Chondrocyte (in vitro differentiated cells): ENCODE results near the gene CCDC74A. TPM values are rescaled to one million over a fixed set of nuclear protein-coding genes. Genes with fewer than 3 reads are reported as not detected.
A peak's percentile ranks its signal among the peaks of the same experiment; 100 is the strongest.
"Not testable (repeated sequence)": the region's sequence is repeated elsewhere in the genome, so short reads cannot be mapped to it uniquely, and the experiment has no call there.

Experiments
- DNase-seq: peaks from one replicate; pipeline ENCODE4 v3.0.0; 2021; ENCODE audit warnings: mixed read lengths, low spot score
- H3K27ac Mint-ChIP-seq: one replicate; pipeline ENCODE4 v1.8.0; 2021; ENCODE audit warnings: mild to moderate bottlenecking, moderate library complexity, mixed read lengths; ENCODE audit not compliant: unreplicated experiment
- H3K27me3 Mint-ChIP-seq: 2 replicates; pipeline ENCODE4 v1.8.0; 2021; ENCODE audit warnings: low read depth, mixed read lengths
- H3K36me3 Mint-ChIP-seq: 2 replicates; pipeline ENCODE4 v1.8.0; 2021; ENCODE audit warnings: low read depth, mixed read lengths
- H3K4me1 Mint-ChIP-seq: 2 replicates; pipeline ENCODE4 v1.8.0; 2021; ENCODE audit warnings: low read depth, mild to moderate bottlenecking, mixed read lengths
- H3K4me3 Mint-ChIP-seq: one replicate; pipeline ENCODE4 v1.8.0; 2021; ENCODE audit warnings: mild to moderate bottlenecking, moderate library complexity, mixed read lengths; ENCODE audit not compliant: unreplicated experiment
- H3K9me3 Mint-ChIP-seq: 2 replicates; pipeline ENCODE4 v1.8.0; 2021; ENCODE audit warnings: low read depth, mixed read lengths
- CTCF ChIP-seq: fragments of 200-600 bp; sonication (generic); IDR thresholded peaks from 2 replicates; pipeline ENCODE4 v1.5.0; 2021; ENCODE audit warnings: antibody characterized with exemption, mild to moderate bottlenecking, moderate library complexity
- total RNA-seq: library from RNA; stranded (reverse); gene quantifications from 3 replicates; pipeline ENCODE4 v1.2.1, GENCODE V29; 2021

The CCDC74A gene
- total RNA-seq, 1 donor from 2014 or later: 2.4 TPM

- Mint-ChIP-seq H3K4me3 (no peak overlapping the region), H3K9me3 (no peaks in the 10 kb centered on the region), H3K27me3 (peaks cover 19% of the 10 kb centered on the region)
Measured at GRCh38 chr2:131542438-131543384, 15.0 kb downstream of the CCDC74A start.

GRCh38 chr2:131543385-131543891 is 15.8 kb downstream of the CCDC74A start:
- TF ChIP-seq CTCF: no peak
- H3K9me3 Mint-ChIP-seq: no peaks in the 10 kb centered on the region
- H3K27ac Mint-ChIP-seq: no peak overlapping the region
- H3K27me3 Mint-ChIP-seq: peaks cover 24% of the 10 kb centered on the region
- DNase-seq: no peak
- no peaks in the 10 kb centered on the region for H3K4me1 Mint-ChIP-seq
- H3K4me3 Mint-ChIP-seq: no peak overlapping the region
- no peaks in the 10 kb centered on the region for H3K36me3 Mint-ChIP-seq

More at GRCh38 chr2:131542438-131543384, 15.0 kb downstream of the CCDC74A start:
- H3K27ac Mint-ChIP-seq: no peak overlapping the region
- DNase-seq: no peak
- H3K36me3 Mint-ChIP-seq: no peaks in the 10 kb centered on the region
- no peaks in the 10 kb centered on the region for H3K4me1 Mint-ChIP-seq
- no peak for TF ChIP-seq CTCF

- H3K27me3 Mint-ChIP-seq: peaks cover 27% of the 10 kb centered on the region
- DNase-seq, H3K4me1 Mint-ChIP-seq, H3K9me3 Mint-ChIP-seq, H3K27ac Mint-ChIP-seq, H3K36me3 Mint-ChIP-seq, H3K4me3 Mint-ChIP-seq: not testable (repeated sequence)
Measured at GRCh38 chr2:131544006-131544812, 16.5 kb downstream of the CCDC74A start.

GRCh38 chr2:131544813-131545165 is 17.1 kb downstream of the CCDC74A start:
- H3K4me1 Mint-ChIP-seq, H3K9me3 Mint-ChIP-seq, DNase-seq, H3K27ac Mint-ChIP-seq, H3K36me3 Mint-ChIP-seq, H3K4me3 Mint-ChIP-seq: not testable (repeated sequence)
- peaks cover 30% of the 10 kb centered on the region for H3K27me3 Mint-ChIP-seq

- Mint-ChIP-seq H3K27me3 (peaks cover 45% of the 10 kb centered on the region), H3K4me1 (no peaks in the 10 kb centered on the region), H3K36me3 (no peaks in the 10 kb centered on the region), H3K9me3 (no peaks in the 10 kb centered on the region), H3K4me3 (no peak overlapping the region), H3K27ac (no peak overlapping the region)
- TF ChIP-seq CTCF: no peak
- DNase-seq: peak; percentile 53
Measured at GRCh38 chr2:131552871-131553270, 25.2 kb downstream of the CCDC74A start.

- no peak overlapping the region for H3K4me3 Mint-ChIP-seq
Measured at GRCh38 chr2:131556998-131557397, 29.3 kb downstream of the CCDC74A start.

More at GRCh38 chr2:131556998-131557397, 29.3 kb downstream of the CCDC74A start:
- no peaks in the 10 kb centered on the region for H3K9me3 Mint-ChIP-seq
- no peak for DNase-seq
- H3K27ac Mint-ChIP-seq: no peak overlapping the region
- H3K27me3 Mint-ChIP-seq: peaks cover 42% of the 10 kb centered on the region
- no peaks in the 10 kb centered on the region for H3K36me3 Mint-ChIP-seq
- TF ChIP-seq CTCF: no peak
- H3K4me1 Mint-ChIP-seq: no peaks in the 10 kb centered on the region
